ENCODE data around the gene RFK. TPM values are rescaled to one million over a fixed set of nuclear protein-coding genes. Genes with fewer than 3 reads are reported as not detected.

Gene RFK
- total and polyA plus RNA-seq, 10 donors: 5.4 to 21.4 (median 14.1) TPM

GRCh38 chr9:76354221-76354620 is 40.0 kb downstream of the RFK start:
- WGBS, 5 donors: 80 to 98% (median 90%) methylated on average over 3 of the region's 3 CpGs
- H3K4me1 ChIP-seq: peaks cover 0 to 3% (median 0%) of the 10 kb centered on the region in 6 donors
- intact Hi-C loops (cut with DNase I; ENCODE audit: low total_unique reads): no loop called here

GRCh38 chr9:76353280-76353679 is 40.9 kb downstream of the RFK start:
- Histone ChIP-seq H3K4me1 (no peaks in the 10 kb centered on the region), H3K9me3 (no peaks in the 10 kb centered on the region), H3K36me3 (no peaks in the 10 kb centered on the region), H3K27ac (no peak overlapping the region), H3K4me3 (no peak overlapping the region), H3K27me3 (replicated peaks in 1 of 7) (no peaks in the 10 kb centered on the region)
- WGBS, 5 donors: 59 to 72% (median 68%) methylated on average over 5 of the region's 5 CpGs
- no peak for TF ChIP-seq POLR2AphosphoS5 (IDR thresholded peaks at IDR 0.05)
- no peak for TF ChIP-seq CTCF (IDR thresholded peaks at IDR 0.05 in 8 of 11, conservative IDR thresholded peaks at IDR 0.05 in 3 of 11)
- no peak for TF ChIP-seq POLR2A (IDR thresholded peaks at IDR 0.05)
- no peak for DNase-seq
- intact Hi-C loops (cut with DNase I; ENCODE audit: low total_unique reads): no loop called here

More at GRCh38 chr9:76354221-76354620, 40.0 kb downstream of the RFK start:
- no peak for DNase-seq
- Histone ChIP-seq H3K36me3 (no peaks in the 10 kb centered on the region), H3K27me3 (replicated peaks in 1 of 7) (no peaks in the 10 kb centered on the region), H3K4me3 (no peak overlapping the region), H3K9me3 (no peaks in the 10 kb centered on the region), H3K27ac (no peak overlapping the region)
- TF ChIP-seq CTCF (IDR thresholded peaks at IDR 0.05 in 8 of 11, conservative IDR thresholded peaks at IDR 0.05 in 3 of 11) (no peak), POLR2A (IDR thresholded peaks at IDR 0.05) (no peak), POLR2AphosphoS5 (IDR thresholded peaks at IDR 0.05) (no peak)

GRCh38 chr9:76352026-76352620 is 42.1 kb downstream of the RFK start:
- TF ChIP-seq POLR2AphosphoS5 (IDR thresholded peaks at IDR 0.05) (no peak), CTCF (IDR thresholded peaks at IDR 0.05 in 8 of 11, conservative IDR thresholded peaks at IDR 0.05 in 3 of 11) (no peak), POLR2A (IDR thresholded peaks at IDR 0.05) (no peak)
- no peak overlapping the region for H3K27ac ChIP-seq
- 44 to 78% (median 53%) methylated on average over 4 of the region's 4 CpGs for WGBS, 5 donors
- no peak overlapping the region for H3K4me3 ChIP-seq
- H3K9me3 ChIP-seq: no peaks in the 10 kb centered on the region
- H3K36me3 ChIP-seq: no peaks in the 10 kb centered on the region
- no peaks in the 10 kb centered on the region for H3K4me1 ChIP-seq
- intact Hi-C loops (cut with DNase I; ENCODE audit: low total_unique reads): no loop called here
- DNase-seq: no peak
- H3K27me3 ChIP-seq (replicated peaks in 1 of 7): no peaks in the 10 kb centered on the region

GRCh38 chr9:76351006-76351405 is 43.2 kb downstream of the RFK start:
- no peaks in the 10 kb centered on the region for H3K36me3 ChIP-seq
- no peaks in the 10 kb centered on the region for H3K27me3 ChIP-seq (replicated peaks in 1 of 7)
- TF ChIP-seq POLR2A (IDR thresholded peaks at IDR 0.05) (no peak), CTCF (IDR thresholded peaks at IDR 0.05 in 8 of 11, conservative IDR thresholded peaks at IDR 0.05 in 3 of 11) (no peak), POLR2AphosphoS5 (IDR thresholded peaks at IDR 0.05) (no peak)
- no peaks in the 10 kb centered on the region for H3K9me3 ChIP-seq
- H3K4me3 ChIP-seq: no peak overlapping the region
- intact Hi-C loops (cut with DNase I; ENCODE audit: low total_unique reads): no loop called here
- no peak overlapping the region for H3K27ac ChIP-seq
- H3K4me1 ChIP-seq: no peaks in the 10 kb centered on the region
- DNase-seq: no peak
- WGBS, 5 donors: 43 to 64% (median 47%) methylated on average over 3 of the region's 3 CpGs

Data from spleen (tissue), 11 donors.